Panc1 (cell line): ENCODE results near the gene IL20RA. TPM values are rescaled to one million over a fixed set of nuclear protein-coding genes. Genes with fewer than 3 reads are reported as not detected.

Experiments
- ATAC-seq: fragments of 200-7000 bp; cut with Tn5 transposase; 2 replicates; pipeline ENCODE4 v1.9.1; 2020; ENCODE audit warnings: mild to moderate bottlenecking, moderate library complexity
- BruUV-seq: library from RNA; stranded (reverse); fragments of 400-500 nt; replicated peaks from 2 replicates; lab custom pipeline; 2021; lab: Mats Ljungman, UMichigan
- CTCF ChIA-PET: fragments of 300-600 bp; sonication (Branson Sonifier 250); formaldehyde crosslinking; loops from one replicate; lab custom pipeline; 2022; ENCODE audit warnings: antibody characterized with exemption; lab: Charles Lee
- POLR2A ChIA-PET: fragments of 300-600 bp; sonication (Branson Sonifier 250); formaldehyde crosslinking; loops from one replicate; lab custom pipeline; 2022; ENCODE audit warnings: antibody characterized with exemption; lab: Charles Lee
- DNase-seq: peaks from one replicate; pipeline ENCODE4 v3.0.0-alpha.2; 2010; ENCODE audit warnings: low read depth, low spot score
- H3K27ac ChIP-seq: 2 replicates; pipeline ENCODE4 v1.5.1; 2011; ENCODE audit warnings: mild to moderate bottlenecking, low read length, inconsistent platforms
- H3K27me3 ChIP-seq: fragments of 200-500 bp; sonication (Bioruptor generic); 2 replicates; pipeline ENCODE4 v1.6.0; 2014; ENCODE audit warnings: low read length, inconsistent platforms; ENCODE audit not compliant: control insufficient read depth, insufficient read depth
- H3K36me3 ChIP-seq: fragments of 200-500 bp; sonication (Bioruptor generic); 2 replicates; pipeline ENCODE4 v1.5.1; 2014; ENCODE audit warnings: inconsistent platforms, mild to moderate bottlenecking, low read length, moderate library complexity; ENCODE audit not compliant: control insufficient read depth, insufficient read depth
- H3K4me1 ChIP-seq: 2 replicates; pipeline ENCODE4 v1.5.1; 2011; ENCODE audit warnings: inconsistent platforms, mild to moderate bottlenecking, low read length, moderate library complexity; ENCODE audit not compliant: control insufficient read depth, insufficient read depth
- H3K4me3 ChIP-seq, 2 experiments: 2 replicates each; pipeline ENCODE4 v1.5.1; 2011 to 2012; ENCODE audit warnings: low read depth in 2 of 2, low read length in 2 of 2, mild to moderate bottlenecking in 2 of 2, inconsistent platforms in 1 of 2, moderate library complexity in 1 of 2
- H3K9me3 ChIP-seq: fragments of 200-500 bp; sonication (Bioruptor generic); 2 replicates; pipeline ENCODE4 v1.5.1; 2014; ENCODE audit warnings: low read depth, mild to moderate bottlenecking, inconsistent platforms, low read length, moderate library complexity; ENCODE audit not compliant: control insufficient read depth, insufficient read depth
- POLR2AphosphoS5 ChIP-seq: IDR thresholded peaks from 2 replicates; pipeline ENCODE4 v1.6.1; 2012; ENCODE audit warnings: mild to moderate bottlenecking, low read depth, low read length, moderate library complexity
- SIN3A ChIP-seq: IDR thresholded peaks from 2 replicates; pipeline ENCODE4 v1.6.1; 2012; ENCODE audit warnings: low read depth, mild to moderate bottlenecking, low read length, moderate library complexity, borderline replicate concordance; ENCODE audit not compliant: insufficient read depth
- TCF7L2 ChIP-seq: IDR thresholded peaks from 2 replicates; pipeline ENCODE4 v1.6.1; 2011; ENCODE audit warnings: mild to moderate bottlenecking, low read depth, low read length, inconsistent platforms
- in situ Hi-C: cut with HindIII; loops from 2 replicates; pipeline ENCODE4 v1.10.0; 2016; ENCODE audit warnings: low sequenced_read_pairs, low pct_unique_long_range_greater_than_20kb
- intact Hi-C: fragments of 100-400 bp; cut with micrococcal nuclease; formaldehyde crosslinking; loops from one replicate; pipeline ENCODE4 v1.10.0; 2022; ENCODE audit not compliant: unreplicated experiment
- total RNA-seq: library from RNA; stranded (reverse); gene quantifications from one replicate; pipeline ENCODE4 v1.2.1, GENCODE V29; 2021; ENCODE audit not compliant: unreplicated experiment
- TF ChIP-seq, protein P1 (sequence below): fragments of 450-650 bp; IDR thresholded peaks from 2 replicates; pipeline ENCODE4 v1.5.1; 2017; ENCODE audit warnings: mild to moderate bottlenecking
- TF ChIP-seq, protein P2 (sequence below), 2 experiments: IDR thresholded peaks; 2 replicates each; pipeline ENCODE4 v1.6.1; 2011 to 2012; ENCODE audit warnings: low read depth in 2 of 2, control low read depth in 1 of 2, low read length in 1 of 2, mild to moderate bottlenecking in 1 of 2, moderate library complexity in 1 of 2; ENCODE audit not compliant: insufficient read depth in 1 of 2

IL20RA gene
- total RNA-seq, 1 experiment from 2014 or later: not detected

DNA sequence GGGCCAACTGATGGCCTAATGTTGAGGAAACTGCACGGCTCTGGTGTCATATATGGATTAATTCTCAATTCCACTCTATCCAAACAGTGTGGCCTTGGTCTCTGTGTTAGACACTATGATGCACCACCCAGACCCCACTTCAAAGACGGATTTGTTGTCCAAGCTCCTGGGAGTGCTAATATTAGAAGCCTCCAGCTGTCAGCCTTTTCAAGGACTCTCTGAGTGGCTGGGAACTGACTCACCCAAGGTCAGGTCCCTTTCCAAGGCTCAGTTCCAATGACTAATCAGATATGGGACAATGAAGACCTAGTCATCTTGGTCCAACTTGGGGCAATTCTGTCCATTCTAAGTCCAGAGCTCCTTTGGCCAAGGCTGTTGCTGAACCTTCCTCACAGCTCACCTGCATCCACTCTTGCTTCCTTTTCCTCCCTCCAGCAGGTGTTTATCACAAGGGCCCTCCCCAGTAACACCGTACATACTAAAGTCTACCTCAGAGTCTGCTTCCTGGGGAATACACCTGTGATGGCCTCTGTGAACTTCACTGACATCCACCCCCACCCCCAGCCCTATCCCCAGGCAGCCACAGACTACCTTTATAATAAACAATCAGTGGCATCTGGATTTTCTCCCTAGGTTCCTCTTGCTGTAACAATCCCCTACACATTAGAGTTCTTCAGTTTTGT is 7.2 kb upstream of the IL20RA start:
- Histone ChIP-seq H3K4me3 (no peak overlapping the region), H3K9me3 (no peaks in the 10 kb centered on the region), H3K27me3 (peaks cover 24% of the 10 kb centered on the region), H3K36me3 (no peaks in the 10 kb centered on the region), H3K4me1 (no peaks in the 10 kb centered on the region), H3K27ac (no peak overlapping the region)
- TF ChIP-seq, protein P1, sequence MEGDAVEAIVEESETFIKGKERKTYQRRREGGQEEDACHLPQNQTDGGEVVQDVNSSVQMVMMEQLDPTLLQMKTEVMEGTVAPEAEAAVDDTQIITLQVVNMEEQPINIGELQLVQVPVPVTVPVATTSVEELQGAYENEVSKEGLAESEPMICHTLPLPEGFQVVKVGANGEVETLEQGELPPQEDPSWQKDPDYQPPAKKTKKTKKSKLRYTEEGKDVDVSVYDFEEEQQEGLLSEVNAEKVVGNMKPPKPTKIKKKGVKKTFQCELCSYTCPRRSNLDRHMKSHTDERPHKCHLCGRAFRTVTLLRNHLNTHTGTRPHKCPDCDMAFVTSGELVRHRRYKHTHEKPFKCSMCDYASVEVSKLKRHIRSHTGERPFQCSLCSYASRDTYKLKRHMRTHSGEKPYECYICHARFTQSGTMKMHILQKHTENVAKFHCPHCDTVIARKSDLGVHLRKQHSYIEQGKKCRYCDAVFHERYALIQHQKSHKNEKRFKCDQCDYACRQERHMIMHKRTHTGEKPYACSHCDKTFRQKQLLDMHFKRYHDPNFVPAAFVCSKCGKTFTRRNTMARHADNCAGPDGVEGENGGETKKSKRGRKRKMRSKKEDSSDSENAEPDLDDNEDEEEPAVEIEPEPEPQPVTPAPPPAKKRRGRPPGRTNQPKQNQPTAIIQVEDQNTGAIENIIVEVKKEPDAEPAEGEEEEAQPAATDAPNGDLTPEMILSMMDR: no peak
- no peak for TF ChIP-seq POLR2AphosphoS5
- TF ChIP-seq, protein P2, sequence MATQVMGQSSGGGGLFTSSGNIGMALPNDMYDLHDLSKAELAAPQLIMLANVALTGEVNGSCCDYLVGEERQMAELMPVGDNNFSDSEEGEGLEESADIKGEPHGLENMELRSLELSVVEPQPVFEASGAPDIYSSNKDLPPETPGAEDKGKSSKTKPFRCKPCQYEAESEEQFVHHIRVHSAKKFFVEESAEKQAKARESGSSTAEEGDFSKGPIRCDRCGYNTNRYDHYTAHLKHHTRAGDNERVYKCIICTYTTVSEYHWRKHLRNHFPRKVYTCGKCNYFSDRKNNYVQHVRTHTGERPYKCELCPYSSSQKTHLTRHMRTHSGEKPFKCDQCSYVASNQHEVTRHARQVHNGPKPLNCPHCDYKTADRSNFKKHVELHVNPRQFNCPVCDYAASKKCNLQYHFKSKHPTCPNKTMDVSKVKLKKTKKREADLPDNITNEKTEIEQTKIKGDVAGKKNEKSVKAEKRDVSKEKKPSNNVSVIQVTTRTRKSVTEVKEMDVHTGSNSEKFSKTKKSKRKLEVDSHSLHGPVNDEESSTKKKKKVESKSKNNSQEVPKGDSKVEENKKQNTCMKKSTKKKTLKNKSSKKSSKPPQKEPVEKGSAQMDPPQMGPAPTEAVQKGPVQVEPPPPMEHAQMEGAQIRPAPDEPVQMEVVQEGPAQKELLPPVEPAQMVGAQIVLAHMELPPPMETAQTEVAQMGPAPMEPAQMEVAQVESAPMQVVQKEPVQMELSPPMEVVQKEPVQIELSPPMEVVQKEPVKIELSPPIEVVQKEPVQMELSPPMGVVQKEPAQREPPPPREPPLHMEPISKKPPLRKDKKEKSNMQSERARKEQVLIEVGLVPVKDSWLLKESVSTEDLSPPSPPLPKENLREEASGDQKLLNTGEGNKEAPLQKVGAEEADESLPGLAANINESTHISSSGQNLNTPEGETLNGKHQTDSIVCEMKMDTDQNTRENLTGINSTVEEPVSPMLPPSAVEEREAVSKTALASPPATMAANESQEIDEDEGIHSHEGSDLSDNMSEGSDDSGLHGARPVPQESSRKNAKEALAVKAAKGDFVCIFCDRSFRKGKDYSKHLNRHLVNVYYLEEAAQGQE (IDR thresholded peaks at IDR 0.05; ENCODE audit: insufficient read depth in 1 of 2, low read depth in 2 of 2, low read length in 1 of 2): no peak
- no peak for TF ChIP-seq SIN3A
- TF ChIP-seq TCF7L2: no peak
- CTCF ChIA-PET: no interaction called here
- DNase-seq (no peak), ATAC-seq (no peak)
- intact Hi-C loops (no loop called here), in situ Hi-C loops (no loop called here)
- POLR2A ChIA-PET: no interaction called here
- BruUV-seq: no TSS peak

DNA sequence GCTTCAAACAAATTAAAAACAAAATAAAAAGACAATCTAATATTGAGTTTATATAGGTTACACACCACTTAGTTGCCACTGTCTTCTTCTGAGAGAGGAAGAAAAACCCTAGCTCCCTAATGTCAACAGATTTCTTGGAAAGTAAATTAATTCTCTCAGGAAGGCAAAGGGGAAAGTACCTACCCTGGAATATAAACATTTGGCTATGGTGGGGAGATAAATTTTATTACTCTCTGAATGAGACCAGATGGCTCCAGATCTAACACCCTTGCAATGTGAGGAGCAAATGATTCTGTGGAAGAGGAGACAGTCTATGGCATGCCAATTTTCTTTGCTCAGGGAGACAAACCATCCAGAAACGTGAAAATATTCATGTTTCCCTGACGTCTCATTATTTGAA is 4.3 kb upstream of the IL20RA start:
- in situ Hi-C loops (no loop called here), intact Hi-C loops (no loop called here)
- POLR2A ChIA-PET: no interaction called here

More for the DNA sequence above, 4.3 kb upstream of the IL20RA start:
- TF ChIP-seq, protein P1: no peak
- TF ChIP-seq, protein P2 (IDR thresholded peaks at IDR 0.05; ENCODE audit: insufficient read depth in 1 of 2, low read depth in 2 of 2, low read length in 1 of 2): no peak
- no peak for TF ChIP-seq POLR2AphosphoS5
- TF ChIP-seq SIN3A: no peak
- TF ChIP-seq TCF7L2: no peak
- DNase-seq (no peak), ATAC-seq (no peak)
- Histone ChIP-seq H3K9me3 (no peaks in the 10 kb centered on the region), H3K27me3 (peaks cover 18% of the 10 kb centered on the region), H3K4me3 (no peak overlapping the region), H3K27ac (no peak overlapping the region), H3K4me1 (no peaks in the 10 kb centered on the region), H3K36me3 (no peaks in the 10 kb centered on the region)
- CTCF ChIA-PET: no interaction called here
- BruUV-seq: no TSS peak
